ENCODE results near the gene PRDM16. TPM values are rescaled to one million over a fixed set of nuclear protein-coding genes. Genes with fewer than 3 reads are reported as not detected.

Gene PRDM16
- total RNA-seq, 1 experiment from 2014 or later = 22.3 TPM

GRCh38 chr1:3282186-3282585 lies 213.2 kb downstream of the PRDM16 start:
- no peak overlapping the region for H3K4me3 ChIP-seq (ENCODE audit: low read depth in 2 of 2, low read length in 2 of 2)
- H3K9me3 ChIP-seq (ENCODE audit: control insufficient read depth, insufficient read depth, low read depth, low read length) = no peaks in the 10 kb centered on the region
- in situ Hi-C loops (cut with HindIII; ENCODE audit: low pct_unique_long_range_greater_than_20kb, low sequenced_read_pairs) (no loop called here), intact Hi-C loops (cut with micrococcal nuclease; ENCODE audit: unreplicated experiment) (no loop called here)
- ChIA-PET POLR2A (interaction anchor here (0.6 kb wide), 1 partner anchor 52 kb away, joined by 4 read pairs; no protein-coding TSS in a partner anchor), CTCF (no interaction called here)
- no TSS peak for BruUV-seq (replicated peaks)
- no peak overlapping the region for H3K27ac ChIP-seq (ENCODE audit: low read length)
- TF ChIP-seq REST (IDR thresholded peaks at IDR 0.05; ENCODE audit: insufficient read depth in 1 of 2, low read depth in 2 of 2, low read length in 1 of 2) (no peak), SIN3A (IDR thresholded peaks at IDR 0.05; ENCODE audit: borderline replicate concordance, insufficient read depth, low read depth, low read length) (no peak), CTCF (IDR thresholded peaks at IDR 0.05) (no peak), POLR2AphosphoS5 (IDR thresholded peaks at IDR 0.05; ENCODE audit: low read depth, low read length) (no peak), TCF7L2 (IDR thresholded peaks at IDR 0.05; ENCODE audit: low read depth, low read length) (no peak)
- H3K4me1 ChIP-seq (ENCODE audit: control insufficient read depth, insufficient read depth, low read length) = peaks cover 3% of the 10 kb centered on the region
- no peak for ATAC-seq
- no peaks in the 10 kb centered on the region for H3K27me3 ChIP-seq (ENCODE audit: control insufficient read depth, insufficient read depth, low read length)
- H3K36me3 ChIP-seq (ENCODE audit: control insufficient read depth, insufficient read depth, low read length) = no peaks in the 10 kb centered on the region
- no peak for DNase-seq (ENCODE audit: low read depth, low spot score)

- ATAC-seq = peak; percentile 56; the same call in 1 of the 2 replicates
- ChIA-PET POLR2A (no interaction called here), CTCF (no interaction called here)
- Histone ChIP-seq H3K4me3 (ENCODE audit: low read depth in 2 of 2, low read length in 2 of 2) (no peak overlapping the region), H3K4me1 (ENCODE audit: control insufficient read depth, insufficient read depth, low read length) (peaks cover 3% of the 10 kb centered on the region), H3K27ac (ENCODE audit: low read length) (no peak overlapping the region), H3K36me3 (ENCODE audit: control insufficient read depth, insufficient read depth, low read length) (no peaks in the 10 kb centered on the region), H3K9me3 (ENCODE audit: control insufficient read depth, insufficient read depth, low read depth, low read length) (no peaks in the 10 kb centered on the region), H3K27me3 (ENCODE audit: control insufficient read depth, insufficient read depth, low read length) (no peaks in the 10 kb centered on the region)
- in situ Hi-C loops (cut with HindIII; ENCODE audit: low pct_unique_long_range_greater_than_20kb, low sequenced_read_pairs) (no loop called here), intact Hi-C loops (cut with micrococcal nuclease; ENCODE audit: unreplicated experiment) (no loop called here)
- no peak for DNase-seq (ENCODE audit: low read depth, low spot score)
- TF ChIP-seq TCF7L2 (IDR thresholded peaks at IDR 0.05; ENCODE audit: low read depth, low read length) = no peak
- no peak for TF ChIP-seq CTCF (IDR thresholded peaks at IDR 0.05)
- TF ChIP-seq SIN3A (IDR thresholded peaks at IDR 0.05; ENCODE audit: borderline replicate concordance, insufficient read depth, low read depth, low read length) = no peak
- no peak for TF ChIP-seq POLR2AphosphoS5 (IDR thresholded peaks at IDR 0.05; ENCODE audit: low read depth, low read length)
- no peak for TF ChIP-seq REST (IDR thresholded peaks at IDR 0.05; ENCODE audit: insufficient read depth in 1 of 2, low read depth in 2 of 2, low read length in 1 of 2)
- no TSS peak for BruUV-seq (replicated peaks)
These were observed 213.8 kb downstream of the PRDM16 start for GRCh38 chr1:3282656-3283430.
